22Rv1 (cell line): ENCODE measurements around the gene EFNA4.

Experiments used
- H3K27ac ChIP-seq: fragments of 450-650 bp; 2 replicates; pipeline ENCODE4 v1.5.1; 2017
- CTCF ChIP-seq: fragments of 450-650 bp; IDR thresholded peaks from 2 replicates; pipeline ENCODE4 v1.5.1; 2017; ENCODE audit warnings: mild to moderate bottlenecking
- ZFX ChIP-seq: fragments of 450-650 bp; IDR thresholded peaks from 2 replicates; pipeline ENCODE4 v1.6.1; 2017; ENCODE audit warnings: antibody characterized with exemption, borderline replicate concordance

EFNA4 gene

GRCh38 chr1:155081472-155082300 is 18.1 kb downstream of the EFNA4 start:
- peak overlapping the region; percentile 98 for H3K27ac ChIP-seq
- no peak for TF ChIP-seq CTCF
- TF ChIP-seq ZFX = no peak

- peak overlapping the region; percentile 98 for H3K27ac ChIP-seq
- TF ChIP-seq ZFX = no peak
Measured at GRCh38 chr1:155082301-155083051, 18.9 kb downstream of the EFNA4 start.

- H3K27ac ChIP-seq = peak overlapping the region; percentile 98
- TF ChIP-seq CTCF (no peak), ZFX (no peak)
Measured at GRCh38 chr1:155083052-155083541, 19.6 kb downstream of the EFNA4 start.

- H3K27ac ChIP-seq = peak overlapping the region; percentile 98
- no peak for TF ChIP-seq CTCF
- TF ChIP-seq ZFX = no peak
Measured at GRCh38 chr1:155083865-155084721, 20.6 kb downstream of the EFNA4 start.

- H3K27ac ChIP-seq = peak overlapping the region; percentile 98
- TF ChIP-seq ZFX (no peak), CTCF (peak; percentile 96)
Measured at GRCh38 chr1:155084722-155085503, 21.4 kb downstream of the EFNA4 start.

GRCh38 chr1:155085504-155086127 is 22.1 kb downstream of the EFNA4 start:
- TF ChIP-seq CTCF = no peak
- TF ChIP-seq ZFX = no peak

More at GRCh38 chr1:155085504-155086127, 22.1 kb downstream of the EFNA4 start:
- peak overlapping the region; percentile 98 for H3K27ac ChIP-seq
